HL-60 (cell line): ENCODE measurements around the gene PRMT5.

Experiments
- DNase-seq, 2 experiments: peaks; one replicate each; pipeline ENCODE4 v3.0.0-alpha.2; 2010 to 2020; ENCODE audit warnings: low read depth in 1 of 2, low spot score in 1 of 2
- H3K27ac ChIP-seq: fragments of 250-450 bp; sonication (Bioruptor Pico); replicated peaks from 2 replicates; pipeline ENCODE4 v1.5.1; 2020; ENCODE audit warnings: mild to moderate bottlenecking, moderate library complexity
- H3K27me3 ChIP-seq: fragments of 250-450 bp; sonication (Bioruptor Pico); 2 replicates; pipeline ENCODE4 v1.5.1; 2021; ENCODE audit warnings: mild to moderate bottlenecking, moderate library complexity; ENCODE audit not compliant: insufficient read depth, poor library complexity, severe bottlenecking
- H3K4me3 ChIP-seq: replicated peaks from 2 replicates; pipeline ENCODE4 v1.5.1; 2011; ENCODE audit warnings: mild to moderate bottlenecking, control low read depth, low read length; ENCODE audit not compliant: insufficient read depth
- CTCF ChIP-seq: IDR thresholded peaks from one replicate; pipeline ENCODE4 v1.5.1; 2011; ENCODE audit warnings: low read length, control low read depth, inconsistent platforms; ENCODE audit not compliant: insufficient read depth
- GABPA ChIP-seq: IDR thresholded peaks from 2 replicates; pipeline ENCODE4 v1.6.1; 2012; ENCODE audit warnings: low read depth
- POLR2AphosphoS5 ChIP-seq: IDR thresholded peaks from 2 replicates; pipeline ENCODE4 v1.6.1; 2012; ENCODE audit warnings: low read depth
- SPI1 ChIP-seq: IDR thresholded peaks from 2 replicates; pipeline ENCODE4 v1.6.1; 2012; ENCODE audit warnings: low read depth, mild to moderate bottlenecking, borderline replicate concordance
- TF ChIP-seq, protein P1 (sequence below): IDR thresholded peaks from 2 replicates; pipeline ENCODE4 v1.6.1; 2012; ENCODE audit warnings: low read depth; ENCODE audit not compliant: insufficient replicate concordance

The PRMT5 gene

GRCh38 chr14:22973217-22974032 is 44.2 kb upstream of the PRMT5 start:
- peak in 1 of 2 experiments; percentile 41 for DNase-seq
- H3K27me3 ChIP-seq = no peaks in the 10 kb centered on the region
- H3K27ac ChIP-seq = no peak overlapping the region
- no peak overlapping the region for H3K4me3 ChIP-seq
- TF ChIP-seq POLR2AphosphoS5 (no peak), CTCF (peak; percentile 53), GABPA (no peak), SPI1 (no peak)
- TF ChIP-seq, protein P1, sequence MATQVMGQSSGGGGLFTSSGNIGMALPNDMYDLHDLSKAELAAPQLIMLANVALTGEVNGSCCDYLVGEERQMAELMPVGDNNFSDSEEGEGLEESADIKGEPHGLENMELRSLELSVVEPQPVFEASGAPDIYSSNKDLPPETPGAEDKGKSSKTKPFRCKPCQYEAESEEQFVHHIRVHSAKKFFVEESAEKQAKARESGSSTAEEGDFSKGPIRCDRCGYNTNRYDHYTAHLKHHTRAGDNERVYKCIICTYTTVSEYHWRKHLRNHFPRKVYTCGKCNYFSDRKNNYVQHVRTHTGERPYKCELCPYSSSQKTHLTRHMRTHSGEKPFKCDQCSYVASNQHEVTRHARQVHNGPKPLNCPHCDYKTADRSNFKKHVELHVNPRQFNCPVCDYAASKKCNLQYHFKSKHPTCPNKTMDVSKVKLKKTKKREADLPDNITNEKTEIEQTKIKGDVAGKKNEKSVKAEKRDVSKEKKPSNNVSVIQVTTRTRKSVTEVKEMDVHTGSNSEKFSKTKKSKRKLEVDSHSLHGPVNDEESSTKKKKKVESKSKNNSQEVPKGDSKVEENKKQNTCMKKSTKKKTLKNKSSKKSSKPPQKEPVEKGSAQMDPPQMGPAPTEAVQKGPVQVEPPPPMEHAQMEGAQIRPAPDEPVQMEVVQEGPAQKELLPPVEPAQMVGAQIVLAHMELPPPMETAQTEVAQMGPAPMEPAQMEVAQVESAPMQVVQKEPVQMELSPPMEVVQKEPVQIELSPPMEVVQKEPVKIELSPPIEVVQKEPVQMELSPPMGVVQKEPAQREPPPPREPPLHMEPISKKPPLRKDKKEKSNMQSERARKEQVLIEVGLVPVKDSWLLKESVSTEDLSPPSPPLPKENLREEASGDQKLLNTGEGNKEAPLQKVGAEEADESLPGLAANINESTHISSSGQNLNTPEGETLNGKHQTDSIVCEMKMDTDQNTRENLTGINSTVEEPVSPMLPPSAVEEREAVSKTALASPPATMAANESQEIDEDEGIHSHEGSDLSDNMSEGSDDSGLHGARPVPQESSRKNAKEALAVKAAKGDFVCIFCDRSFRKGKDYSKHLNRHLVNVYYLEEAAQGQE = no peak

DNA sequence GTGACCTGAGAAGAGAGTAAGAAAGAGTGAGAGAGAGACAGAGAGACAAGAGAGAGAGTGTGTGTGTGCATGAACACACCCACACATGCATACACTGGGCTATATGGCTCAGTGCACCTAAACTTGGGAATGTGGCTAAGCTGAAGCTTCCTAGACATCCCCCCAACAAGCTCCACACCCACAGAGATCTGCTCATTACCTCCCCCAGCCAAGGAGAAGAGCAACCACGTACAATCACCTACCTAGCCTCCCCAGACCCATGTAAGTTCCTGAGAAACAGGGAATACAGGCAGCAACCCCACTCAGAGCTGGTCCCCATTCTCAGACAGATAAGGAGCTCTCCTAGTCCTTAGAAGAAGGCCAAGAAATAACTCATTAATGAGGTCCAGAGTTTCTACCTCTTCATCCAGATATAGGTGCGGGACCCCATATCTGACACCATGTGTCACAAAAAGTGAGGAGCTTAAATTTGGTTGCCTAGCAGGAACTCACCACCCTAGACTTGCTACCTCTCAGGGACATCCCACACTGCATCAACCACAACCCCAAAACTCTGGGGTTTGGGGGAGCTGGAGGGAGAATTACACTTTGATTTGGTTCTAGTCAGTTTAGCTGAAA is 43.2 kb upstream of the PRMT5 start:
- Histone ChIP-seq H3K4me3 (no peak overlapping the region), H3K27ac (no peak overlapping the region), H3K27me3 (no peaks in the 10 kb centered on the region)
- TF ChIP-seq, protein P1 = no peak
- TF ChIP-seq POLR2AphosphoS5 = no peak
- no peak for TF ChIP-seq CTCF
- no peak for TF ChIP-seq GABPA
- TF ChIP-seq SPI1 = no peak
- no peak for DNase-seq

DNA sequence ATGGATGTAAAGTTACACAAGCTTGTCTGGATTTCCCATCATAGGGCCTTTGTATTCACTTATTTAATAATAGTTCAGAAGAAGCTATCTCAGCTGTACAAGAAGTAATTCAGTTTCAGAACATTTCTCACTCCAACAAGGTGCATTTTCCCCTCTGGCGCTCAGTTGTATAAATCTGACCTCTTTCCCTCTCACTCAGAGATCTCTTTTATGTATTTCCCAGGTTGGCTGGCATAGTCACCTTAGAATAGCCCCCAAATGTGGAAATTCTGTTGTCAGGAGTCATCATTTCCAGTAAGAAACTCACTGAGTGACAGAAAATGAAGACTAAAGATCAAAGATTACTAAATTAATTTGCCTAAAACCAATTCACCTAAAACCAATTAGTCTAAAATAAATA is 42.0 kb upstream of the PRMT5 start:
- no peaks in the 10 kb centered on the region for H3K27me3 ChIP-seq
- DNase-seq = no peak
- H3K4me3 ChIP-seq = no peak overlapping the region
- no peak overlapping the region for H3K27ac ChIP-seq
- no peak for TF ChIP-seq CTCF
- TF ChIP-seq, protein P1 = no peak
- no peak for TF ChIP-seq SPI1
- TF ChIP-seq GABPA = no peak
- TF ChIP-seq POLR2AphosphoS5 = no peak
